SHP77 treated with DMSO at 0.1 percent for 48 hours (cell line): ENCODE measurements around the gene ZBTB25.
A peak's percentile ranks its signal among the peaks of the same experiment; 100 is the strongest.

Experiments
- DNase-seq: peaks from one replicate; lab custom pipeline; 2025; lab: John Stamatoyannopoulos, UW

ZBTB25 gene

DNA sequence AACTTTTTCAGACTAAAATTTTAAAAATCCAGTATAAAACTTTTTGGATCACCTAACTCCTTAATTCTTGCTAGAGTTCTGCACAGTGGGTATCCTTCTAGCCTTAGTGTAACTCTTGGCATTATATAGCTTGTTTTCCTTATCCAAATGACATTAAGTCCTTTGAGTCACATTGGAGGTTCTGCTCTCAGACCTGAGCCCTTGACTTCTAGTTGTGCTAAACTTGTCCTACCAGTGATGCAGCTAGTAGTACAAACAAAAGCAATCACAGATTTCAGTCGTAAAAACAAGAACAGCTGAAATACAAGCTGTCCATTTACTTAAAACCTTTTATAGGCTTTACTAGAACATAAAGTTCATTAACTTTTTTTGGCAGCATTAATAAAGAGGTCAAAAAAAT is 11.4 kb upstream of the ZBTB25 start:
- DNase-seq = no peak

DNA sequence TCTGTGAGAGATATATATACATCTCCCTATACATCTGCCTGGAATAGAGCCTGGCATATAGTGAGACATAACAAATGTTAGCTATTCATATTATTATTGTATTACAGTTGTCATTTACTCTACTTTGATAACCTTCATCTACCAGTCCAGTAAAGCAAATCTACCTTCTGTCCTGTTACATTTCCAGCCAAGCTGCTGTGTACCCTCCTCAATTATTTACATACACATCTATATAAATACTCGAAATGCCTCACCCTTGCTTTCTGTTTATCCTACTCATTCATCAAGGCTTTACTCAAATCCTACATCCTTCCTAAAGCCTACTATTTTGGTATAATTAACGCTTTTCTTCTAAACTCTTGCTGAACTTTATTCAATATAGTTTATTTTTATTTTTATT is 9.6 kb upstream of the ZBTB25 start:
- no peak for DNase-seq

- peak; percentile 26 for DNase-seq
Measured at GRCh38 chr14:64510825-64511671, 7.4 kb upstream of the ZBTB25 start.

- DNase-seq = no peak
Measured at GRCh38 chr14:64509036-64509435, 5.4 kb upstream of the ZBTB25 start.

DNA sequence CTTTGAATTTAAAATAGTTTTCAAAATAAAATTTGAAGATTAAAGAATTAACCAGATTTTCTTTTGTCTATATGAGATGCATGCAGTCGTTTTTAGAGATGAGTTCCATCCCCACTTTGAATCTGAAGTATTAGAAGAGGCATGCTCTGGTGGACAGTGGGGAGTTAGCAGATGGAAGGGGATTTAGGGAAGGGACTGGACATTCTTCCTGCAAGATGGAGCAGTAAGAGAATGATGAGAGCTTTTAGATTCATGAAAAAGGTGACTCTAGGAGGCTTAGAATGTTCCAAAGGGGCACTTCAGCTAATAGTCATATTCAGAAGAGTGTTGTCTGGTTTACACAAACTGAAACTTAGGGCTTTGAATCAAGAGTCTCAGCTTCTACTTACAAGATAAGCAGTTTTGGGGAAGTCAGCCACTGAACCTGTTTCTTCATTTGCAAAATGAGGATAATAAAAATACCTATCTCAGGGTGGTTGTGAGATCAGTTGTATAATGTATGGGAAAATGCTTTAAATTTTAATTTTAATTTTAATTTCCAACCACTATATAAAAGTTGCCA is 4.7 kb upstream of the ZBTB25 start:
- no peak for DNase-seq

- DNase-seq = no peak
Measured at GRCh38 chr14:64507376-64508156, 3.9 kb upstream of the ZBTB25 start.

DNA sequence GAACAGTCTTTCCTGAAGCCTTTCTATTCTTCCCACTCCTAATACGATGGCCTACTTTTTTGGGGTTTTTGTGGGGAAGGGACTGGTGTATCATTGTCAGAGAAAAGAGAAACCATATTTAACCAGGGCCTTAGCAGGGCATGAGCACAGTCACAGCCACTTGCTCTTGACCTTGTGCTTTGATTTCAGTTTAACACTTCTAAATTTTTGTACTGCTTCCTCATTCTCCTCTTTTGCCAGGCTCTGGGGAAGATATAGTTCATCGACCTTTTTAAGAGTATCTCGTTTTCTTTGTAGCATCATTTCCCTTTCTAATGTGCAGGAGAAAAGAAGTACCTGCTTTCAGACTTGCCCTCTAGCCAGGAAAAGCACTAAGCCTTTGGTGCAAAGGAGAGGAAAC is 3.1 kb upstream of the ZBTB25 start:
- DNase-seq = no peak

- DNase-seq = peak; percentile 3
Measured at GRCh38 chr14:64504897-64505794, 1.5 kb upstream of the ZBTB25 start.

DNA sequence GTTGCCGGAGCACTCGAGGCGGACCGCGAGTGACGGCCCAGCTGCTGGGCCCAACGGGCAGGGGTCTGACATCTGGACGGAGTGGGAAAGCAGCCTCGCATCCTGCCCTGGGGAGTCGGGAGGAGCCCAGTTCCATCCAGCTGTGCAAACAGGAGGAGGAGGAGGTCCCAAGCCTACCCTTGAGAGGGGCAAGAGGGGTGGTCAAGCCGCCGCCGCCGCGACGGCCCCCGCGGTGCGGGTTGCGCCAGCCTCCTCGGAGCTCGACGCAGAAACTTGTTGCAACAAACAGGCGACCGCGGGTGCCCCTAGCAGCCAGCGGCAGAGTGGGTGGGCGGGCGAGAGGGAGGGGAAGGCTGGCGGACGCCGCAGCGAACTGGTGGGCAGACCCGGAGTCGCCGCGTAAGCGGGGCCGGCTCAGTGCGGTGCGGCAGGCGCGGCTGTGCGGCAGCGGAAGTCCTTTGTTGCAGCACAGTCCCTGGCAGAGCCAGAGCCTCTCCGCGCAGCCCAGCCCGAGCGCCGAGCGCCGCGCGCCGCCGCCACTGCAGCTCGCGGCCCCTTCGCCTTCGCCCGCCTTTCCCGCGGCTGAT is 765 bp upstream of the ZBTB25 start, which contains the start of gene ZBTB1:
Gene ZBTB1 (plus strand): TSS at position 461 of the 587 bp plus-strand sequence. CDS start 16,735 bp downstream, outside the sequence.
- peak; percentile 59 for DNase-seq

DNA sequence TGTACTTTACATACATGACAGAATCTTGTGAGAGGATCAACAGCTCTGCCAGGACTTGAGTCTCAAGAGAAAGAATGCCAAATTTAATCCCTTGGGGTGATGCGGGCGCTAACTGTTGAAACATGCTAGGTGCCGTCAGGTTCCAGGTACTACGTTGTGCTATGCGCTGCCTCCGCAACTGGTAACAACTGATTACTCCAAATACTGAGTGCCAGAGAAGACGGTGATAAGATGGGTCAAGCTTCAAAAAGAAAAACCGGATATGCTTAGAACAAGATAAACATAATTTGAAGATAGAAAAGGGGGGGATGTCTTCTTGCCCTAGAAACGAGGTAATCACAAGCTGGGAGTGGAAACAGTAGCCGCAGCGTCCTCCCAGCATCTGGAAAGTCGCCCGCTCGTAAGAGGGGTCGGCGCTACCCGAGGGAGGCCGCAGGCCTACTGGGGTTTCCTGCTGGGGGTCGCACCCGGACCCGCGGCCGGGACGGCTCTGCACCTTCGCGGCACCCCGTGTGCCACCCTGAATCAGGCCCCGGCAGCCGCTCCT is 678 bp downstream of the ZBTB25 start:
- DNase-seq = no peak

DNA sequence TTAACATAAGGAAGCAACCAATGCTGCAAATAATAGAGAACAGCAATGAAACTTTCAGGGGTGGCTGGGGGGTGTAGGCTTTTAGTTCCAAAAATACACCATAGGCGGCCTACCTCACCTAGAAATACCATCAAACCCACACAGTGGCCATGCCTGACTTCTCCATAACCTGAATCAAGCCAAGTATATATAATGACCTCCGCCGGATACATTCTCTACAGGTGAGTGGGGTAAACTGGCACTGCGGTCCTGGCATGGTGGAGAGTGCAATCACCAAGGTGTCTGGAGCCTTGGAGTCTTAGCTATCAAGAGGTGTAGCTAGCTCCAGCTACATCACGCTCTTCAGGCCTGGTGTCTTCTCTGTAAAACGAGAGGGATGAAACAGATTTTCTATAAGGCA is 1.2 kb downstream of the ZBTB25 start:
- no peak for DNase-seq

DNA sequence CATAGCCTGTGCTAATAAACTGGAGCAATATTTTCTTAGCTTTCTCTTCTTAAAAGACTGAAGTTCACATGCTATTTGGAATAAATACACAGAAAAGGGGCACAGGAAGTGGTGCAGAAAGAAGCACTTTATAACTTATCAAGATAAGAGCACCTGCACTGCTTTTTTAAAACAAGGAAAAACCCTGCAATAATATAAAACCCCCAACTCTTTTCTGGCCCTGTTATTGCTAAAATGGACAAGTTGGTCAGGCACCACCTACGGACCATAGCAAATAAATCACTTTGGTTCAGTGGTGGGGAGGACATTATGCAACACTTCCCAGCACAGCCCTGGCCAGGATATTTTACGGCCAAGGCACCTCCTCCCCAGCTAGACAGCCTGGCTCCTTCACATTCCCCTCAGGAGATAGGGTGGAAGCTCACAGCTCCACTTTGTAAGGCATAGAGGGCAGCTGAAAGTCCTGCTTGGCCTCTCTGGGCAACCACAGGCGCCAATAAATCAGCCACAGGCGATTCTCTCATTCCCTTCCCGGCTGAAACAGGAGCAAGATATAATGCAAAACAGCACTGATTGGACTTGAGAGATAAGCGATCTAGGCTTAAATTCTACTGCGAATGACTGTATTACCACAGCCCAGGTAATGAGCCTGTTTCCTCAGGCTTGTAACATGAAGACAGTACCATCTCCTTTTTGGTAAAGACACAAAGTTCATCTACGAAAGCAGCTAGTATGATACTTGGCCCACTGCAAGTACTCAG is 2.0 kb downstream of the ZBTB25 start:
- DNase-seq = no peak

GRCh38 chr14:64500088-64500487 is 3.5 kb downstream of the ZBTB25 start:
- no peak for DNase-seq

DNA sequence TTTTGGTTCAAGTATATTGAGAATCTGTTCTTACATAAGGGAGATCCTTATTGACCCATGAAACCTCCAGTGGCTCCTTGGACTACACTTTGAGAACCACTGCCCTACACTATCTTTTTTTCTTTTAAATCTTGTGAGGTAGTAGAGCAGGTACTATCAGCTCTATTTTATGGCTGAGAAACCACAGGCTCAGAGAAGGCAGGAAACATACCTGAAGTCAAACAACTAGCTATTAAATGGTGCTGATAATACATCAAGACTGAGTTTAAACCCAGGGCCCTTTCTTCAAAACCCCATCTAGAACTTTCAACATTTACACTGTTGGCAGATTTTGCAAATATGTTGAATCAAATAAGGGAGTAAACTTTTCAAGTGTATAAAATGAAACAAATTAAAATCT is 6.9 kb downstream of the ZBTB25 start:
- no peak for DNase-seq

- no peak for DNase-seq
Measured at GRCh38 chr14:64495252-64495651, 8.4 kb downstream of the ZBTB25 start.

DNA sequence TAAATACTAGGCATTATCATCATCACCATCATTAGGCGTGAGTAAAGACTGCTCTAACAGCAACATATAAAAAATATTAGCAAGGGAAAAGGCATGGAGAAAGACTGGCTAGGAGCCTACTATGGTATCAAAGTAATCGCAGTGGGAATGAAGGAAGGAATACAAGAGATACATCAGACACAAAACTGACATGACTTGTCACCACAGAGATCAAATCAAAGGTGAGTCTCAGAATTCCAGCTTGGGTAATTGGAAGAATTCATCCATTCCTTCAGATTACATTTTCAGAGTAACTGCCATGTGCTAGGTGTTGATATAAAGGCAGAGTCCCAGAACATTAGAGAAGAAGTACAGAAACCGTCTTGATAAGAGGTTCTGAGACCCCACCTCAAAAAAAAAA is 10.2 kb downstream of the ZBTB25 start:
- no peak for DNase-seq

DNA sequence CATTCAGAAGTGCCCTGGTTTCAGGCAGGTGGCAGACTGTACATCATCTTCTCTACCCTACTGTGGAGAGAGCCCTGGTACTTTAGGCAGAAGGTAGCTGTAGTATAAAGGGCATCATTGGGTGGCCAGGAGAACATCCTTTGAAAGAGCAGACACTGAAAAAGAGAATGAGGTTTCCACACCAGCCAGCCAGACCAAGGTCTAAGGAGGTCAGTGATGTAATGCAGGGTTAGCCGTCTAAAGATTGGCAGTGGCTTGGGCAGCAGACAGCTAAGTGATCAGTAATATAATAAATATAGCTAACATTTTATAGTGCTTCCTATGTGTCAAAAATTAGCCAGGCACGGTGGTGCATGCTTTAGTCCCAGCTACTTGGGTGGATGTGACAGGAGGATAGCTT is 12.0 kb downstream of the ZBTB25 start:
- no peak for DNase-seq

DNA sequence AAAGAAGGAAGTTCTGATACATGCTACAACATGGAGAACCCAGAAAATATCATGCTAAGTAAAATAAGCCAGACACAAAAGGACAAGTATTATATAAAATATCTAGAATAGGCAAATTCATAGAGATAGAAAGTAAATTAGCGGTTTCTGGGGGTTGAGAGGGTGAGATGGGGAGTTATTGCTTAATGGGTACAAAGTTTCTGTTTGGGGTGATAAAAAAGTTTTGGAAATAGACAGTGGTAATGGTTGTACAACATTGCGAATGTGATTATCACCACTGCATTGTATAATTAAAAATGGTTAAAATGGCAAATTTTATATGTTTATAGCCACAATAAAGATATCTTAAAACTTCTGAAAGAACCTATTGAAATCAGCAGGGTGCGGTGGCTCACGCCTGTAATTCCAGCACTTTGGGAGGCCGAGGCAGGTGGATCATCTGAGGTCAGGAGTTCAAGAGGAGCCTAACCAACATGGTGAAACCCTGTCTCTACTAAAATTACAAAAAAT is 15.0 kb downstream of the ZBTB25 start:
- DNase-seq = no peak

DNA sequence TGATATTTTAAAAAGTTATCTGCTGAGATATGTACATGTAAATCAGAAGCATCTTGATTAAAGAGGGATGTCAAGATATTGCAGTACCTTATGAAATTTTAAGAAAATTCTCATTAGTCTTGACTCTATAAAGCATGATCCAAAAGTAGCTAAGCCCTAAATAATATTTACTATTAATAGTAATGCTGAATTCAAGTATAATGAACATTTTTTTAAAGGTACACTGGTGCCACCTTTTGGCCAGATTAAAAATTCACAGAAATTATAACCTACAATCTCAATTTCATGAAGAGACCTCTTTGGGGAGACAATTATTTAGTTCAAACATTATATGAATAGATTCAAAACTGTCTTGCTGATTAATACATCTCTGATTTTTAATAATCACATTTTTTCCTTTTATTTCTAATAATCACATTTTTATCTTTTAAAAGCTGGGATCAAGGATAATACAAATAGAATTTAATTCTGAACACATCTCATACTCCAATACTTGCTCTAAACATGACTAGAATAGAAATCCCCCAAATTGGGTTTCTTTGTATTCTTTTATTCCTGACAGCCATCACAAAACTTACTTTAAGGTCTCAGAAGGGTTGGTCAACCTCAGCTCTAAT is 24.9 kb downstream of the ZBTB25 start:
- no peak for DNase-seq

- DNase-seq = no peak
Measured at GRCh38 chr14:64476438-64476837, 27.2 kb downstream of the ZBTB25 start.
